Right lobe of liver (tissue), 4 donors: ENCODE results near the gene KDM2B.

ENCODE experiments used
- POLR2A ChIP-seq: fragments of 450-650 bp; IDR thresholded peaks from one replicate; pipeline ENCODE4 v1.6.1; 2017; ENCODE audit warnings: antibody characterized with exemption, mild to moderate bottlenecking
- TF ChIP-seq, protein P1 (sequence below), 4 donors: fragments of 200-600 bp in 3 of 4; fragments of 450-650 bp in 1 of 4; IDR thresholded peaks; one replicate each; pipeline versions ENCODE4 v1.5.1 to v1.8.0; 2016 to 2022; ENCODE audit warnings: antibody characterized with exemption in 4 of 4, mild to moderate bottlenecking in 2 of 4
- donor health status: DM: no; HTN: no; CAD: no.
- donor health status: DM: no; HTN: no; CAD: no.
- donor health status: DM: no; HTN: yes; CAD: no.

GRCh38 chr12:121568971-121569751 is 11.7 kb downstream of the KDM2B start:
- TF ChIP-seq, protein P1, sequence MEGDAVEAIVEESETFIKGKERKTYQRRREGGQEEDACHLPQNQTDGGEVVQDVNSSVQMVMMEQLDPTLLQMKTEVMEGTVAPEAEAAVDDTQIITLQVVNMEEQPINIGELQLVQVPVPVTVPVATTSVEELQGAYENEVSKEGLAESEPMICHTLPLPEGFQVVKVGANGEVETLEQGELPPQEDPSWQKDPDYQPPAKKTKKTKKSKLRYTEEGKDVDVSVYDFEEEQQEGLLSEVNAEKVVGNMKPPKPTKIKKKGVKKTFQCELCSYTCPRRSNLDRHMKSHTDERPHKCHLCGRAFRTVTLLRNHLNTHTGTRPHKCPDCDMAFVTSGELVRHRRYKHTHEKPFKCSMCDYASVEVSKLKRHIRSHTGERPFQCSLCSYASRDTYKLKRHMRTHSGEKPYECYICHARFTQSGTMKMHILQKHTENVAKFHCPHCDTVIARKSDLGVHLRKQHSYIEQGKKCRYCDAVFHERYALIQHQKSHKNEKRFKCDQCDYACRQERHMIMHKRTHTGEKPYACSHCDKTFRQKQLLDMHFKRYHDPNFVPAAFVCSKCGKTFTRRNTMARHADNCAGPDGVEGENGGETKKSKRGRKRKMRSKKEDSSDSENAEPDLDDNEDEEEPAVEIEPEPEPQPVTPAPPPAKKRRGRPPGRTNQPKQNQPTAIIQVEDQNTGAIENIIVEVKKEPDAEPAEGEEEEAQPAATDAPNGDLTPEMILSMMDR (IDR thresholded peaks at IDR 0.05) = no peak
- no peak for TF ChIP-seq POLR2A
